BLaER1 (cell line): ENCODE measurements around the gene KNCN.

Source experiments
- H3K27ac ChIP-seq: shearing (Covaris generic); formaldehyde crosslinking; 2 replicates; pipeline ENCODE4 v1.8.1; 2022
- H3K27me3 ChIP-seq: shearing (Covaris generic); formaldehyde crosslinking; 2 replicates; pipeline ENCODE4 v1.8.1; 2022
- H3K36me3 ChIP-seq: shearing (Covaris generic); formaldehyde crosslinking; 2 replicates; pipeline ENCODE4 v1.8.1; 2022
- H3K4me1 ChIP-seq: shearing (Covaris generic); formaldehyde crosslinking; 2 replicates; pipeline ENCODE4 v1.8.1; 2022
- H3K4me2 ChIP-seq: shearing (Covaris generic); formaldehyde crosslinking; 2 replicates; pipeline ENCODE4 v1.8.1; 2022
- H3K4me3 ChIP-seq: shearing (Covaris generic); formaldehyde crosslinking; 2 replicates; pipeline ENCODE4 v1.8.1; 2022
- H3K9ac ChIP-seq: shearing (Covaris generic); formaldehyde crosslinking; 2 replicates; pipeline ENCODE4 v1.8.1; 2022
- H3K9me3 ChIP-seq: shearing (Covaris generic); formaldehyde crosslinking; 2 replicates; pipeline ENCODE4 v1.8.1; 2022
- H4K20me1 ChIP-seq: shearing (Covaris generic); formaldehyde crosslinking; 2 replicates; pipeline ENCODE4 v1.8.1; 2022
- Cebpa-rat ChIP-seq: shearing (Covaris generic); IDR thresholded peaks from 2 replicates; pipeline ENCODE4 v1.8.1; 2022

The KNCN gene

DNA sequence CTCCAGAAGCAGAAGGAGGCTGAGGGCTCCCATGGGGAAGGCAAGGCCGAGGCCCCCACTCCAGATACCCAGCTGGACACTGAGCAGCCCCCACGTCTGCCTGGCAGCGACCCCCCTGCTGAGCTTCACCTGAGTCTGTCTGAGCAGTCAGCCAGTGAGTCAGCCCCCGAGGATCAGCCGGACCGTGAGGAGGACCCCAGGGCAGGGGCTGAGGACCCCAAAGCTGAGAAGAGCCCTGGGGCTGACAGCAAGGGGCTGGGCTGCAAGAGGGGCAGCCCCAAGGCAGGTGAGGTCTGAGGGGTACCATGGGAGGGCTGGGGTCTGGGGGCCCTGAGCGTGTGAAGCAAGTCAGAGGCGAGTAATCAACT lies 40.5 kb downstream of the KNCN start:
- no peaks in the 10 kb centered on the region for H4K20me1 ChIP-seq
- H3K9me3 ChIP-seq = no peaks in the 10 kb centered on the region
- H3K27me3 ChIP-seq = no peaks in the 10 kb centered on the region
- TF ChIP-seq Cebpa-rat = no peak
- no peak overlapping the region for H3K4me2 ChIP-seq
- no peak overlapping the region for H3K4me3 ChIP-seq
- H3K36me3 ChIP-seq = no peaks in the 10 kb centered on the region
- H3K4me1 ChIP-seq = no peaks in the 10 kb centered on the region
- H3K9ac ChIP-seq = no peak overlapping the region
- H3K27ac ChIP-seq = no peak overlapping the region

DNA sequence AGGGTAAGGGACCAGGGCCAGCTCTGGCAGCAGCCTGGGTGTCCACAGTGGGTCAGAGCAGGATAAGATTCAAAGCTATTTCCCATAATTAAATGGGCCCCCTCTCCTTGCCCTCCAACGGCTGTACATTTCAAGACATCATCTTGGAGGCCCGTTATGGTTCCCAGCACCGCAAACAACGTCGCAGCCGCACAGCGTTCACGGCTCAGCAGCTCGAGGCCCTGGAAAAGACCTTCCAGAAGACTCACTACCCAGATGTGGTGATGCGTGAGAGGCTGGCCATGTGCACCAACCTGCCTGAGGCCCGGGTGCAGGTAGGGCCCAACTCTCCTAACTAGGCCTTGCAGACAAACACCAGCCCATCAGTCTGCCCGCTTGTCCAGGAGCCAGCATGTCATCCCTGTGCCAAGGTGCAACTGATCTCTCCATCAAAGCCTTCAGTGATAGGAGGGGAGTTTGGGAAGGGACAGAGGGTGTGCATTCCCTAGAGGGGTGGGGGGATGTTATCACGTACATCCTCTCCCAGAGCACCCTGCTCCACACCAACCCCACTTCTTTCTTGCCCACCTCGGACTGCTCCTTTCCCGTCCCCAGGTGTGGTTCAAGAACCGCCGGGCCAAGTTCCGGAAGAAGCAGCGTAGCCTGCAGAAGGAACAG lies 41.0 kb downstream of the KNCN start:
- Histone ChIP-seq H3K9me3 (no peaks in the 10 kb centered on the region), H3K27me3 (no peaks in the 10 kb centered on the region), H3K4me3 (no peak overlapping the region), H3K4me1 (no peaks in the 10 kb centered on the region), H3K4me2 (no peak overlapping the region), H3K9ac (no peak overlapping the region), H3K36me3 (no peaks in the 10 kb centered on the region), H3K27ac (no peak overlapping the region), H4K20me1 (no peaks in the 10 kb centered on the region)
- no peak for TF ChIP-seq Cebpa-rat

DNA sequence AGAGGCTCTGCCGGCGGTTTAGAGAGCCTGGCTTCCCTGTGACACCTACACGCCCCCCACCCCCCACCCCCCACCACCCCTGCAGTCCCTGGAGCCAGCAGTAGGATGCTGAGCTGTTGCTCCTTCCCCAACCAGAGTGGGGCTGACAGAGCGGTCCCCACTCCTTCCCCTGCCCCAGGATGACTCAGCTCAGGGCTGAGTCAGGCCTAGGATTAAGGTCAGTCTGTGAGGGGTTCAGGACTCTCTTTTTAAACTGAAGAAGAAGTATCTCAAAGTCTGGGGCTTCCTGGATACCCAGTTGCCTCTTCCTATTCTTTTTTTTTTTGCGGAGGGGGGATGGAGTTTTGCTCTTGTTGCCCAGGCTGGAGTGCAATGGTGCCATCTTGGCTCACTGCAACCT lies 42.7 kb downstream of the KNCN start:
- H4K20me1 ChIP-seq = no peaks in the 10 kb centered on the region
- no peak overlapping the region for H3K27ac ChIP-seq
- H3K9me3 ChIP-seq = no peaks in the 10 kb centered on the region
- no peaks in the 10 kb centered on the region for H3K4me1 ChIP-seq
- no peaks in the 10 kb centered on the region for H3K36me3 ChIP-seq
- no peak overlapping the region for H3K4me2 ChIP-seq
- no peaks in the 10 kb centered on the region for H3K27me3 ChIP-seq
- no peak for TF ChIP-seq Cebpa-rat
- no peak overlapping the region for H3K4me3 ChIP-seq
- H3K9ac ChIP-seq = no peak overlapping the region

DNA sequence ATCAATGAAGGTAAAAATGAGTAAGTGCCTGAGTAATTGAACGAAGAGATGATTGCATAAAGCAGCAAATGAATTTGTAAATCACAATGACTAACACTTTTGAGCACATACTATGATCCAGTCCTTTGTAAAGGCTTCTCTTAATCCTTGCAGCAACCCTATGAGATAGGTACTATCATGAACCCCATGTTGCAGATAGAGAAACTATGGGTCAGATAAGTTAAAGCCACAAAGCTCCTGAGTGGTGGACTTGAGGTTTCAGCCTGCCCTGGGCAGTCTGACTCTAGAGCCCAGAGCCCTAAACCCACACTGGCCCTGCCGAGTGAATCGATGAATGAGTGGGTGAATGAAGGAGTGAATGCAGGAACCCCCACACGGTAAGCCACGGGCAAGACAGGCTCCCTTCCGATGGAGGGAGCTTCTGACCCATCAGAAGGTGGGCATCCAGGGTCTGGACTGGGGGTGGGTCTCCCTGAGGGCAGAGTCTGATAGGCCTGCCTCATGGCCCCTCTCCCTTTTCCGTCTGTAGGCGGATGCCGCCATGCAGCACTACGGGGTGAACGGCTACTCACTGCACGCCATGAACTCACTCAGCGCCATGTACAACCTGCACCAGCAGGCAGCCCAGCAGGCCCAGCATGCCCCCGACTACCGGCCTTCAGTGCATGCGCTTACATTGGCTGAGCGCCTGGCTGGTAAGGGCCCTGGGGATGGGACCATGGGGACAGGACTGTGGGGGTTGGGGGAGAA lies 44.8 kb downstream of the KNCN start:
- H3K27me3 ChIP-seq = no peaks in the 10 kb centered on the region
- no peaks in the 10 kb centered on the region for H3K4me1 ChIP-seq
- no peak overlapping the region for H3K4me3 ChIP-seq
- H3K9me3 ChIP-seq = no peaks in the 10 kb centered on the region
- H3K36me3 ChIP-seq = no peaks in the 10 kb centered on the region
- no peak for TF ChIP-seq Cebpa-rat
- H4K20me1 ChIP-seq = no peaks in the 10 kb centered on the region
- no peak overlapping the region for H3K4me2 ChIP-seq
- no peak overlapping the region for H3K27ac ChIP-seq
- H3K9ac ChIP-seq = no peak overlapping the region

DNA sequence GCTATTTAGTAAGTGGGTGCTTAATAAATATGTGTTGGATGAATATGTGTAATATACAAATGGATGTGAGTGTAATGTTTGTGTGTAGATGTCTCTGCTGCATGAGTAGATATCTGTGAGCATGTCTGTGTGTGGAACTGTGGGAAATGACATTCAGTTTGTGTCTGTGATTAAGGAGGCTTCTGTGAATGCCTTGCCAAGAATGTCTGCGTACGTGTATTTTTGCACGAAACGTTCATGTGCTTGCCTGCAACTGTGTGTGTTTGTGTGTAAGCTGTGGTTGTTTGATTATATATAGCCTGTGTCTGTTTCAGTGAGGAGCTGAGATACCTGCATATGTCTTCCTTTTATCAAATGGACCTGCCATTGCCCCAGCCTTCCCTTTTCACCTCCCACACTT lies 48.0 kb downstream of the KNCN start:
- Histone ChIP-seq H3K9ac (no peak overlapping the region), H3K4me3 (no peak overlapping the region), H3K9me3 (no peaks in the 10 kb centered on the region), H3K4me2 (no peak overlapping the region), H3K36me3 (no peaks in the 10 kb centered on the region), H3K27me3 (no peaks in the 10 kb centered on the region), H4K20me1 (no peaks in the 10 kb centered on the region), H3K4me1 (peaks cover 5% of the 10 kb centered on the region; the same call in 1 of the 2 replicates), H3K27ac (no peak overlapping the region)
- no peak for TF ChIP-seq Cebpa-rat

DNA sequence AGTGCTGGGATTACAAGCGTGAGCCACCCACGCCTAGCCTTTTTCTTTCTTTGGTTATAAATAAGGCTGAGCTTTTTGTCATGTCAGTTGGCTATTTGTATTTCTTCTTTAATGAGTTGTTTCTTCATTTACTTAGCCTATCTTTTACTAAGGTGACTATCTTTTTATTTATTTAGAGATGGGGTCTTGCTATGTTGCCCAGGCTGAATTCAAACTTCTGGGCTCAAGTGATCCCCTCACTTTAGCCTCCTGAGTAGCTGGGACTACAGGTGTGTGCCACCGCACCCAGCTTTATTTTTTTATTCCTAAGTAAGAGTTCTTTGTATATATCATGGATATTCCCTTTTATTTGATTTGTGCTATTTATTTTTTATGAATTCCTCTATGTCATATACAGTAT lies 49.9 kb downstream of the KNCN start:
- Histone ChIP-seq H3K27ac (no peak overlapping the region), H3K4me2 (no peak overlapping the region), H3K4me3 (no peak overlapping the region), H3K9me3 (no peaks in the 10 kb centered on the region), H4K20me1 (no peaks in the 10 kb centered on the region), H3K36me3 (no peaks in the 10 kb centered on the region), H3K9ac (no peak overlapping the region), H3K27me3 (0 out of 2 replicates have a peak, but pooled peaks cover 1% of the 10 kb centered on the region), H3K4me1 (peaks cover 5% of the 10 kb centered on the region; the same call in 1 of the 2 replicates)
- TF ChIP-seq Cebpa-rat = no peak

DNA sequence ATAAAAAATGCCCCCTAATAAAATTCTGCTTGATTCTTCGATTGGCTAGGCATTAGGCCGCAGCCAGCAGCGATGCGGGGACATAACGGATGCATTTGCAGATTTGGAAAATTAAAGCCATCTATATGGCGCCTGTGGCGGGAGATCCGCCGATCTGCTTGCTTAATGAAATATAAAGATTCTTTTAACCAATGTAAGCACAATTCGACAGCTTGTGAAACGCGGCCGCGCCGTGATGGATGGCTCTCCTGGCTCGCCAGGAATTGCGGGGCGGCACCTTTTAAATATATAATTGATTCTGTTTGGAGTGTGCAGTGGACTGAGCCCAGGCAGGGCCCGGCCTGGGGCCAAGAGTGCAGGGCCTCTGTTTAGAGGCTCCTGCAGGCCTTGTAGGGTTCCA lies 53.8 kb downstream of the KNCN start:
- Histone ChIP-seq H3K4me1 (peaks cover 5% of the 10 kb centered on the region; the same call in 1 of the 2 replicates), H3K27me3 (peaks cover 37% of the 10 kb centered on the region), H3K9me3 (no peaks in the 10 kb centered on the region), H3K9ac (no peak overlapping the region), H3K4me3 (no peak overlapping the region), H3K36me3 (no peaks in the 10 kb centered on the region), H3K27ac (no peak overlapping the region), H3K4me2 (no peak overlapping the region), H4K20me1 (peaks cover 19% of the 10 kb centered on the region; the same call in 1 of the 2 replicates)
- no peak for TF ChIP-seq Cebpa-rat

- Histone ChIP-seq H3K36me3 (no peaks in the 10 kb centered on the region), H3K9me3 (no peaks in the 10 kb centered on the region), H4K20me1 (peaks cover 25% of the 10 kb centered on the region), H3K4me1 (peaks cover 5% of the 10 kb centered on the region; the same call in 1 of the 2 replicates), H3K27ac (no peak overlapping the region), H3K27me3 (peaks cover 43% of the 10 kb centered on the region), H3K9ac (no peak overlapping the region), H3K4me2 (no peak overlapping the region), H3K4me3 (no peak overlapping the region)
- no peak for TF ChIP-seq Cebpa-rat
Observed at GRCh38 chr1:46497020-46497419, 54.4 kb downstream of the KNCN start.

GRCh38 chr1:46496505-46496904 lies 54.9 kb downstream of the KNCN start:
- peaks cover 48% of the 10 kb centered on the region for H3K27me3 ChIP-seq
- H3K9ac ChIP-seq = no peak overlapping the region
- H3K9me3 ChIP-seq = no peaks in the 10 kb centered on the region
- no peaks in the 10 kb centered on the region for H3K36me3 ChIP-seq
- H4K20me1 ChIP-seq = peaks cover 30% of the 10 kb centered on the region
- H3K4me3 ChIP-seq = no peak overlapping the region
- no peak overlapping the region for H3K4me2 ChIP-seq
- H3K4me1 ChIP-seq = peaks cover 5% of the 10 kb centered on the region; the same call in 1 of the 2 replicates
- H3K27ac ChIP-seq = no peak overlapping the region
- no peak for TF ChIP-seq Cebpa-rat

DNA sequence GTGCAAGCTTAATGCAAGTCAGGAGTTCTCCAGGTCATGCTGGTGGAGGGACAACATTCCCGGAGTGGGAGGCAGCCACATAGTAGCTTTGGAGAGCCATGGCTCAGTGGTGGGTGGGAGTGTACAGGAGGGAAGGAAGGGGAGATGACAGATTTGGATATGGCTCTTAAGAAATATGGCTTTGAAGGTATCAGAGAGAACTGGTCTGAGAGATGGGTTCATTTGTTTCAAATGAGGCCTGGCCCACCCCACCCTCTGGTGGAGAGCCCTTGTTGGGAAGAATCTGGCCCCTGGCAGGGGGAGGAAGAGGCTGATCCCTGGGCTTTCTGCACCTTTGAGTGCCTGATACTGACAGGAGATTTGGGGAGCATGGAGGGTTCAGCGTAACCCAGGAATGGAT lies 55.7 kb downstream of the KNCN start:
- no peaks in the 10 kb centered on the region for H3K9me3 ChIP-seq
- H3K4me2 ChIP-seq = no peak overlapping the region
- TF ChIP-seq Cebpa-rat = no peak
- no peak overlapping the region for H3K9ac ChIP-seq
- no peak overlapping the region for H3K4me3 ChIP-seq
- H3K27me3 ChIP-seq = peaks cover 56% of the 10 kb centered on the region
- no peak overlapping the region for H3K27ac ChIP-seq
- H3K4me1 ChIP-seq = no peaks in the 10 kb centered on the region
- peaks cover 38% of the 10 kb centered on the region for H4K20me1 ChIP-seq
- H3K36me3 ChIP-seq = no peaks in the 10 kb centered on the region
